ENCODE results near the gene TBC1D22A. TPM values are rescaled to one million over a fixed set of nuclear protein-coding genes. Genes with fewer than 3 reads are reported as not detected.

The TBC1D22A gene
- total and polyA plus RNA-seq, 2 experiments from 2014 or later = 9.6 to 13.3 TPM

- TF ChIP-seq, protein P1, sequence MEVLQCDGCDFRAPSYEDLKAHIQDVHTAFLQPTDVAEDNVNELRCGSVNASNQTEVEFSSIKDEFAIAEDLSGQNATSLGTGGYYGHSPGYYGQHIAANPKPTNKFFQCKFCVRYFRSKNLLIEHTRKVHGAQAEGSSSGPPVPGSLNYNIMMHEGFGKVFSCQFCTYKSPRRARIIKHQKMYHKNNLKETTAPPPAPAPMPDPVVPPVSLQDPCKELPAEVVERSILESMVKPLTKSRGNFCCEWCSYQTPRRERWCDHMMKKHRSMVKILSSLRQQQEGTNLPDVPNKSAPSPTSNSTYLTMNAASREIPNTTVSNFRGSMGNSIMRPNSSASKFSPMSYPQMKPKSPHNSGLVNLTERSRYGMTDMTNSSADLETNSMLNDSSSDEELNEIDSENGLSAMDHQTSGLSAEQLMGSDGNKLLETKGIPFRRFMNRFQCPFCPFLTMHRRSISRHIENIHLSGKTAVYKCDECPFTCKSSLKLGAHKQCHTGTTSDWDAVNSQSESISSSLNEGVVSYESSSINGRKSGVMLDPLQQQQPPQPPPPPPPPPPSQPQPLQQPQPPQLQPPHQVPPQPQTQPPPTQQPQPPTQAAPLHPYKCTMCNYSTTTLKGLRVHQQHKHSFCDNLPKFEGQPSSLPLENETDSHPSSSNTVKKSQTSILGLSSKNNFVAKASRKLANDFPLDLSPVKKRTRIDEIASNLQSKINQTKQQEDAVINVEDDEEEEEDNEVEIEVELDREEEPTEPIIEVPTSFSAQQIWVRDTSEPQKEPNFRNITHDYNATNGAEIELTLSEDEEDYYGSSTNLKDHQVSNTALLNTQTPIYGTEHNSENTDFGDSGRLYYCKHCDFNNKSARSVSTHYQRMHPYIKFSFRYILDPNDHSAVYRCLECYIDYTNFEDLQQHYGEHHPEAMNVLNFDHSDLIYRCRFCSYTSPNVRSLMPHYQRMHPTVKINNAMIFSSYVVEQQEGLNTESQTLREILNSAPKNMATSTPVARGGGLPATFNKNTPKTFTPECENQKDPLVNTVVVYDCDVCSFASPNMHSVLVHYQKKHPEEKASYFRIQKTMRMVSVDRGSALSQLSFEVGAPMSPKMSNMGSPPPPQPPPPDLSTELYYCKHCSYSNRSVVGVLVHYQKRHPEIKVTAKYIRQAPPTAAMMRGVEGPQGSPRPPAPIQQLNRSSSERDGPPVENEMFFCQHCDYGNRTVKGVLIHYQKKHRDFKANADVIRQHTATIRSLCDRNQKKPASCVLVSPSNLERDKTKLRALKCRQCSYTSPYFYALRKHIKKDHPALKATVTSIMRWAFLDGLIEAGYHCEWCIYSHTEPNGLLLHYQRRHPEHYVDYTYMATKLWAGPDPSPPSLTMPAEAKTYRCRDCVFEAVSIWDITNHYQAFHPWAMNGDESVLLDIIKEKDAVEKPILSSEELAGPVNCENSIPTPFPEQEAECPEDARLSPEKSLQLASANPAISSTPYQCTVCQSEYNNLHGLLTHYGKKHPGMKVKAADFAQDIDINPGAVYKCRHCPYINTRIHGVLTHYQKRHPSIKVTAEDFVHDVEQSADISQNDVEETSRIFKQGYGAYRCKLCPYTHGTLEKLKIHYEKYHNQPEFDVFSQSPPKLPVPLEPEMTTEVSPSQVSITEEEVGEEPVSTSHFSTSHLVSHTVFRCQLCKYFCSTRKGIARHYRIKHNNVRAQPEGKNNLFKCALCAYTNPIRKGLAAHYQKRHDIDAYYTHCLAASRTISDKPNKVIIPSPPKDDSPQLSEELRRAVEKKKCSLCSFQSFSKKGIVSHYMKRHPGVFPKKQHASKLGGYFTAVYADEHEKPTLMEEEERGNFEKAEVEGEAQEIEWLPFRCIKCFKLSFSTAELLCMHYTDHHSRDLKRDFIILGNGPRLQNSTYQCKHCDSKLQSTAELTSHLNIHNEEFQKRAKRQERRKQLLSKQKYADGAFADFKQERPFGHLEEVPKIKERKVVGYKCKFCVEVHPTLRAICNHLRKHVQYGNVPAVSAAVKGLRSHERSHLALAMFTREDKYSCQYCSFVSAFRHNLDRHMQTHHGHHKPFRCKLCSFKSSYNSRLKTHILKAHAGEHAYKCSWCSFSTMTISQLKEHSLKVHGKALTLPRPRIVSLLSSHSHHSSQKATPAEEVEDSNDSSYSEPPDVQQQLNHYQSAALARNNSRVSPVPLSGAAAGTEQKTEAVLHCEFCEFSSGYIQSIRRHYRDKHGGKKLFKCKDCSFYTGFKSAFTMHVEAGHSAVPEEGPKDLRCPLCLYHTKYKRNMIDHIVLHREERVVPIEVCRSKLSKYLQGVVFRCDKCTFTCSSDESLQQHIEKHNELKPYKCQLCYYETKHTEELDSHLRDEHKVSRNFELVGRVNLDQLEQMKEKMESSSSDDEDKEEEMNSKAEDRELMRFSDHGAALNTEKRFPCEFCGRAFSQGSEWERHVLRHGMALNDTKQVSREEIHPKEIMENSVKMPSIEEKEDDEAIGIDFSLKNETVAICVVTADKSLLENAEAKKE (CRISPR knock-in tag; IDR thresholded peaks at IDR 0.05) = no peak
Observed at GRCh38 chr22:47124451-47124881, 362.0 kb downstream of the TBC1D22A start (continued).

DNA sequence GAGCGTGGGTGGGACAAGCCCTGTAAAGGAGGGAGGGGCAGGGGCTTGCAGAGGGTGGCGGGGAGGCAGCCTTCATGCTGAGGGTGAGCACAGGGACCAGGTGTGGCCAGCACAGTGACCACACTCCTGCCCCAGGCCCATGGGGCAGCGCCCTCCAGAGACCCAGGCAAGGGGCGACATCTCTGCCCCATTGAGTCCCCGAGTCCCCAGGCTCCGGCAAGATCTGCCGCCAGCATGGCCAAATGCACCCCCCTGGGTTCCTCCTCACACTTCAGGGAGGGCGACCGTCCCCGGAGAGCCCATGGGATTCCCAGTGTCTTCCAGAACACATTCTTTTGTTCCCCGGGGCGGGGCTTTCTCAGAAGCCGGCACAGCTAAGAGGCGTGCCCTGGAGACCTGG is 362.5 kb downstream of the TBC1D22A start:
- no peak overlapping the region for H3K27ac ChIP-seq (ENCODE audit: low read depth)
- H3K79me2 ChIP-seq (replicated peaks; ENCODE audit: insufficient read depth) = no peaks in the 10 kb centered on the region
- DNase-seq (ENCODE audit: low spot score) (peak; percentile 23), ATAC-seq (peak; percentile 49)
- H3K27me3 ChIP-seq (ENCODE audit: insufficient read depth) = no peaks in the 10 kb centered on the region
- H3K36me3 ChIP-seq (ENCODE audit: insufficient read depth) = no peaks in the 10 kb centered on the region
- no peaks in the 10 kb centered on the region for H4K20me1 ChIP-seq (replicated peaks; ENCODE audit: insufficient read depth)
- no peaks in the 10 kb centered on the region; the same call in 2 of the 3 replicates for H3K36me3 Mint-ChIP-seq (ENCODE audit: low read depth)
- H3K4me3 Mint-ChIP-seq = no peak overlapping the region
- H3K4me2 ChIP-seq = no peak overlapping the region
- no peaks in the 10 kb centered on the region; the same call in 2 of the 3 replicates for H3K9me3 Mint-ChIP-seq
- no peak overlapping the region for H3K27ac Mint-ChIP-seq
- no peaks in the 10 kb centered on the region for H3F3A ChIP-seq (replicated peaks; ENCODE audit: low read depth)
- no peaks in the 10 kb centered on the region for H3K4me1 ChIP-seq (ENCODE audit: insufficient read depth)
- H3K4me3 ChIP-seq = no peak overlapping the region
- TF ChIP-seq STAT1 (IDR thresholded peaks at IDR 0.05; ENCODE audit: unreplicated experiment) (no peak), ETS1 (IDR thresholded peaks at IDR 0.05) (no peak), ZNF114 (CRISPR knock-in tag; IDR thresholded peaks at IDR 0.05) (no peak), NANOG (IDR thresholded peaks at IDR 0.05; ENCODE audit: borderline replicate concordance) (no peak), ZNF331 (CRISPR knock-in tag; IDR thresholded peaks at IDR 0.05; ENCODE audit: low read depth) (no peak)
- TF ChIP-seq, protein P2, sequence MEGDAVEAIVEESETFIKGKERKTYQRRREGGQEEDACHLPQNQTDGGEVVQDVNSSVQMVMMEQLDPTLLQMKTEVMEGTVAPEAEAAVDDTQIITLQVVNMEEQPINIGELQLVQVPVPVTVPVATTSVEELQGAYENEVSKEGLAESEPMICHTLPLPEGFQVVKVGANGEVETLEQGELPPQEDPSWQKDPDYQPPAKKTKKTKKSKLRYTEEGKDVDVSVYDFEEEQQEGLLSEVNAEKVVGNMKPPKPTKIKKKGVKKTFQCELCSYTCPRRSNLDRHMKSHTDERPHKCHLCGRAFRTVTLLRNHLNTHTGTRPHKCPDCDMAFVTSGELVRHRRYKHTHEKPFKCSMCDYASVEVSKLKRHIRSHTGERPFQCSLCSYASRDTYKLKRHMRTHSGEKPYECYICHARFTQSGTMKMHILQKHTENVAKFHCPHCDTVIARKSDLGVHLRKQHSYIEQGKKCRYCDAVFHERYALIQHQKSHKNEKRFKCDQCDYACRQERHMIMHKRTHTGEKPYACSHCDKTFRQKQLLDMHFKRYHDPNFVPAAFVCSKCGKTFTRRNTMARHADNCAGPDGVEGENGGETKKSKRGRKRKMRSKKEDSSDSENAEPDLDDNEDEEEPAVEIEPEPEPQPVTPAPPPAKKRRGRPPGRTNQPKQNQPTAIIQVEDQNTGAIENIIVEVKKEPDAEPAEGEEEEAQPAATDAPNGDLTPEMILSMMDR (conservative IDR thresholded peaks at IDR 0.05; ENCODE audit: low read depth in 2 of 2) = no peak
- TF ChIP-seq, protein P3, sequence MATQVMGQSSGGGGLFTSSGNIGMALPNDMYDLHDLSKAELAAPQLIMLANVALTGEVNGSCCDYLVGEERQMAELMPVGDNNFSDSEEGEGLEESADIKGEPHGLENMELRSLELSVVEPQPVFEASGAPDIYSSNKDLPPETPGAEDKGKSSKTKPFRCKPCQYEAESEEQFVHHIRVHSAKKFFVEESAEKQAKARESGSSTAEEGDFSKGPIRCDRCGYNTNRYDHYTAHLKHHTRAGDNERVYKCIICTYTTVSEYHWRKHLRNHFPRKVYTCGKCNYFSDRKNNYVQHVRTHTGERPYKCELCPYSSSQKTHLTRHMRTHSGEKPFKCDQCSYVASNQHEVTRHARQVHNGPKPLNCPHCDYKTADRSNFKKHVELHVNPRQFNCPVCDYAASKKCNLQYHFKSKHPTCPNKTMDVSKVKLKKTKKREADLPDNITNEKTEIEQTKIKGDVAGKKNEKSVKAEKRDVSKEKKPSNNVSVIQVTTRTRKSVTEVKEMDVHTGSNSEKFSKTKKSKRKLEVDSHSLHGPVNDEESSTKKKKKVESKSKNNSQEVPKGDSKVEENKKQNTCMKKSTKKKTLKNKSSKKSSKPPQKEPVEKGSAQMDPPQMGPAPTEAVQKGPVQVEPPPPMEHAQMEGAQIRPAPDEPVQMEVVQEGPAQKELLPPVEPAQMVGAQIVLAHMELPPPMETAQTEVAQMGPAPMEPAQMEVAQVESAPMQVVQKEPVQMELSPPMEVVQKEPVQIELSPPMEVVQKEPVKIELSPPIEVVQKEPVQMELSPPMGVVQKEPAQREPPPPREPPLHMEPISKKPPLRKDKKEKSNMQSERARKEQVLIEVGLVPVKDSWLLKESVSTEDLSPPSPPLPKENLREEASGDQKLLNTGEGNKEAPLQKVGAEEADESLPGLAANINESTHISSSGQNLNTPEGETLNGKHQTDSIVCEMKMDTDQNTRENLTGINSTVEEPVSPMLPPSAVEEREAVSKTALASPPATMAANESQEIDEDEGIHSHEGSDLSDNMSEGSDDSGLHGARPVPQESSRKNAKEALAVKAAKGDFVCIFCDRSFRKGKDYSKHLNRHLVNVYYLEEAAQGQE (IDR thresholded peaks at IDR 0.05; ENCODE audit: unreplicated experiment) = no peak
- H3K4me1 Mint-ChIP-seq = peaks cover 14% of the 10 kb centered on the region
- peaks cover 11% of the 10 kb centered on the region for H3K27me3 Mint-ChIP-seq (ENCODE audit: insufficient read depth, low read depth, poor library complexity)
- H2AFZ ChIP-seq = no peak overlapping the region
- no peaks in the 10 kb centered on the region for H3K9me2 ChIP-seq (ENCODE audit: insufficient read depth)
